Tibial nerve (tissue), 4 donors: Measurements from ENCODE around the gene NFILZ. TPM values are rescaled to one million over a fixed set of nuclear protein-coding genes. Genes with fewer than 3 reads are reported as not detected.
A peak's percentile ranks its signal among the peaks of the same experiment; 100 is the strongest.
"Not testable (repeated sequence)": the region's sequence is repeated elsewhere in the genome, so short reads cannot be mapped to it uniquely, and the experiment has no call there.

Source experiments
- DNase-seq, 2 donors: peaks; one replicate each; pipeline ENCODE4 v3.0.0-alpha.2; 2019; ENCODE audit warnings: low spot score in 2 of 2
- H3K27ac ChIP-seq, 4 donors: fragments of 200-600 bp; sonication (generic) in 3 of 4; one replicate each; pipeline ENCODE4 v1.5.1; 2017 to 2019; ENCODE audit warnings: mild to moderate bottlenecking in 1 of 4
- H3K27me3 ChIP-seq, 2 donors: fragments of 200-600 bp; sonication (generic) in 1 of 2; one replicate each; pipeline versions ENCODE4 v1.5.1 to v1.6.0; 2017 to 2019
- H3K36me3 ChIP-seq, 3 donors: fragments of 200-600 bp; sonication (generic); one replicate each; pipeline ENCODE4 v1.5.1; 2018 to 2019
- H3K4me1 ChIP-seq, 4 donors: fragments of 200-600 bp; sonication (generic) in 3 of 4; one replicate each; pipeline ENCODE4 v1.5.1; 2017 to 2019
- H3K4me3 ChIP-seq, 4 donors: fragments of 200-600 bp; sonication (generic) in 3 of 4; one replicate each; pipeline ENCODE4 v1.5.1; 2017 to 2019; ENCODE audit warnings: mild to moderate bottlenecking in 1 of 4, moderate library complexity in 1 of 4
- H3K9me3 ChIP-seq, 4 donors: fragments of 200-600 bp; sonication (generic) in 3 of 4; one replicate each; pipeline ENCODE4 v1.5.1; 2017 to 2019
- CTCF ChIP-seq, 5 experiments: fragments of 200-600 bp in 3 of 5; fragments of 450-650 bp in 2 of 5; sonication (generic) in 3 of 5; IDR thresholded peaks; one replicate each; pipeline ENCODE4 v1.5.1; 2016 to 2019; ENCODE audit warnings: antibody characterized with exemption in 5 of 5, mild to moderate bottlenecking in 3 of 5, moderate library complexity in 2 of 5
- EP300 ChIP-seq, 2 donors: sonication (generic); formaldehyde crosslinking; IDR thresholded peaks; one replicate each; pipeline ENCODE4 v1.6.1; 2017; ENCODE audit warnings: antibody characterized with exemption in 2 of 2, mild to moderate bottlenecking in 1 of 2
- POLR2A ChIP-seq, 2 donors: fragments of 450-650 bp; IDR thresholded peaks; one replicate each; pipeline ENCODE4 v1.6.1; 2017; ENCODE audit warnings: antibody characterized with exemption in 2 of 2, mild to moderate bottlenecking in 2 of 2, moderate library complexity in 2 of 2
- WGBS, 2 donors: methylation state at CpG; one replicate each; pipeline ENCODE4 v1.1.5; 2018; 5-methylcytosine and 5-hydroxymethylcytosine counted together
- total RNA-seq, 4 donors: library from RNA; depleted of rRNA; stranded (reverse); fragments of >200 nt; gene quantifications; one replicate each; pipeline ENCODE4 v1.1.0, GENCODE V29; 2016

NFILZ gene
- total RNA-seq, 4 donors from 2014 or later, result not detected

- H3K36me3 ChIP-seq, result no peaks in the 10 kb centered on the region
- H3K27ac ChIP-seq, result no peak overlapping the region
- TF ChIP-seq EP300 (IDR thresholded peaks at IDR 0.05) (peak in 1 of 2 donors; percentile 16), POLR2A (IDR thresholded peaks at IDR 0.05) (no peak), CTCF (IDR thresholded peaks at IDR 0.05) (peak; percentile 68 to 92 (median 77))
- no peak overlapping the region for H3K4me3 ChIP-seq
- WGBS, 2 donors, result 40 to 42% methylated on average over 23 of the region's 23 CpGs
- H3K9me3 ChIP-seq, result no peaks in the 10 kb centered on the region
- DNase-seq, result peak; percentile 36 to 63
- peaks cover 0 to 11% (median 0%) of the 10 kb centered on the region in 4 donors for H3K4me1 ChIP-seq
- no peaks in the 10 kb centered on the region for H3K27me3 ChIP-seq
These were observed 14.4 kb upstream of the NFILZ start for GRCh38 chr19:8615813-8616596.

- Histone ChIP-seq H3K27me3 (no peaks in the 10 kb centered on the region), H3K4me1 (peaks cover 0 to 4% (median 0%) of the 10 kb centered on the region in 4 donors), H3K36me3 (no peaks in the 10 kb centered on the region), H3K27ac (no peak overlapping the region), H3K4me3 (no peak overlapping the region), H3K9me3 (no peaks in the 10 kb centered on the region)
- no peak for TF ChIP-seq CTCF (IDR thresholded peaks at IDR 0.05)
- TF ChIP-seq POLR2A (IDR thresholded peaks at IDR 0.05), result no peak
- no peak for TF ChIP-seq EP300 (IDR thresholded peaks at IDR 0.05)
- WGBS, 2 donors, result 78 to 79% methylated on average over 6 of the region's 6 CpGs
- no peak for DNase-seq
These were observed 13.6 kb upstream of the NFILZ start for GRCh38 chr19:8616861-8617260.

GRCh38 chr19:8617325-8617724 lies 13.1 kb upstream of the NFILZ start:
- H3K27me3 ChIP-seq, H3K4me1 ChIP-seq, H3K27ac ChIP-seq, DNase-seq, H3K36me3 ChIP-seq, H3K9me3 ChIP-seq, H3K4me3 ChIP-seq: not testable (repeated sequence)
- 70 to 80% methylated on average over 15 of the region's 15 CpGs for WGBS, 2 donors

GRCh38 chr19:8617984-8618383 lies 12.4 kb upstream of the NFILZ start:
- Histone ChIP-seq H3K27ac (no peak overlapping the region), H3K27me3 (no peaks in the 10 kb centered on the region), H3K9me3 (no peaks in the 10 kb centered on the region), H3K4me3 (no peak overlapping the region), H3K4me1 (no peaks in the 10 kb centered on the region), H3K36me3 (no peaks in the 10 kb centered on the region)
- no peak for DNase-seq
- no peak for TF ChIP-seq CTCF (IDR thresholded peaks at IDR 0.05)
- TF ChIP-seq EP300 (IDR thresholded peaks at IDR 0.05), result no peak
- TF ChIP-seq POLR2A (IDR thresholded peaks at IDR 0.05), result no peak
- WGBS, 2 donors, result 80 to 85% methylated on average over 4 of the region's 4 CpGs

- no peaks in the 10 kb centered on the region for H3K4me1 ChIP-seq
- no peaks in the 10 kb centered on the region for H3K36me3 ChIP-seq
- no peaks in the 10 kb centered on the region for H3K27me3 ChIP-seq
- DNase-seq, result no peak
- TF ChIP-seq EP300 (IDR thresholded peaks at IDR 0.05) (no peak), CTCF (IDR thresholded peaks at IDR 0.05) (no peak), POLR2A (IDR thresholded peaks at IDR 0.05) (no peak)
- no peak overlapping the region for H3K27ac ChIP-seq
- H3K9me3 ChIP-seq, result no peaks in the 10 kb centered on the region
- 59 to 60% methylated on average over 8 of the region's 8 CpGs for WGBS, 2 donors
- H3K4me3 ChIP-seq, result no peak overlapping the region
These were observed 11.7 kb upstream of the NFILZ start for GRCh38 chr19:8618751-8619150.

- H3K27me3 ChIP-seq, H3K9me3 ChIP-seq, H3K27ac ChIP-seq, H3K36me3 ChIP-seq, H3K4me1 ChIP-seq, H3K4me3 ChIP-seq, DNase-seq: not testable (repeated sequence)
- WGBS, 2 donors, result 53 to 55% methylated on average over 4 of the region's 4 CpGs
These were observed 7.5 kb upstream of the NFILZ start for GRCh38 chr19:8622886-8623285.
